ENCODE data around the gene FSHR.

The FSHR gene

DNA sequence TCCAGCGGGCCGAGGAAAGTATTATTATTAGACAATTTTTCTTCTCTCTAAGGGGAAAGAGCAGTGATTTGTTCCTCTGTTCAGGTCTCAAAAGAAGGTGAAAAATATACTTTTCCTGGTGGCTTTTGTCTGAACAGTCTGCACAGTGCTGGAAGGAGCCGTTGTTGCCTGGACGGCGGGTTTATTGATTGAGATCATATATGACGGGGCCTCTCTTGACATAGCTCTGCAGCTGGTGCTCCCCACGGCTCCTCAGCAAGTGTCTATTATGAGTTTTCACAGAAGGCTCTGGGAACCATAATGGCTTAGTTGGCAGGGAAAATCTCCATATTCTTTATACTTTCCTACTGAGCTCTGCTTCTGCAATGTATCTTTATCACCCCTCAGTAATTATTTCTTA, 42.9 kb downstream of the FSHR start:
- DNase-seq, result no peak

DNA sequence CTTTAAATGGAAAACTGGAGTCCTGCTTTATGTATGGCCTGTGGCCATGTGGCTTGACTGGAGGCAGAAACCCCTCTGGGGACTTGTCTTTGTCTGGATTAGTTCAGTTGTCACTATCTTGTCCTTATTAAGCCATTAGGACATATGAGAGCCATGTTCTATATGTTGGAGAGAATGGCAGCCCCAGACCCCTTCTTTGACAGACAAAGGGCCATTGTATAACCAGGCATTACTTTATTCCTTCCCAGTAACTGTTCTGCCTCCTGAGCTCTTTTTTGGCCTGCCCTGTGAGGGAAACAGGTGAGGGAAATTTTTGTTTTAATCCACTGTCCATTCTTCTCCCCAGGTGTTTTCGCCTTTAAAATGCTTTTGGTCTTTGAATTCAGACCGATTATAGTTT, 43.3 kb downstream of the FSHR start:
- no peak for DNase-seq

- DNase-seq, result no peak
These were observed 43.7 kb downstream of the FSHR start for GRCh38 chr2:49110571-49110970.

GRCh38 chr2:49108851-49109250, 45.5 kb downstream of the FSHR start:
- DNase-seq, result no peak

GRCh38 chr2:49108436-49108835, 45.9 kb downstream of the FSHR start:
- no peak for DNase-seq

- peak in 1 of 56 donors; percentile 2 for DNase-seq
These were observed 48.8 kb downstream of the FSHR start for GRCh38 chr2:49105506-49105905.

GRCh38 chr2:49102146-49102545, 52.2 kb downstream of the FSHR start:
- no peak for DNase-seq

DNA sequence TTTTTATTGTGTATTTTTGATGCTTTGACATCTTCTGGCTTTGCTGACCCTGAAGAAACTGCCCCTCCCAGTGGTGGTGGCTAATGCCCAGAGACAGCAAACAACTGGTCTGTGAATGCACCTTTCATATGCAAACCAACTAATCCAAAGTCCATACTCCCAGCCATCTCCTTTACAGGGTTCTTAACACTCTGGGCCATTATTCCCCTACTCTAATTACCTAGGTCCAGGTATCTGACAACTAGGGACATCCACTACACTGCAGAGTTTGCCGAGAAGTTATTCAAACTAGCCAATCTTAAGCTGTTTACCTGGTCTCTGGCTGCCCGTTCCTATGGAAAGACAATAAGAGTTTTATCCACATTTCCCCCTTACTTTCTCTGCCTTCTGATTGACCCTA, 73.6 kb downstream of the FSHR start:
- DNase-seq, result no peak

DNA sequence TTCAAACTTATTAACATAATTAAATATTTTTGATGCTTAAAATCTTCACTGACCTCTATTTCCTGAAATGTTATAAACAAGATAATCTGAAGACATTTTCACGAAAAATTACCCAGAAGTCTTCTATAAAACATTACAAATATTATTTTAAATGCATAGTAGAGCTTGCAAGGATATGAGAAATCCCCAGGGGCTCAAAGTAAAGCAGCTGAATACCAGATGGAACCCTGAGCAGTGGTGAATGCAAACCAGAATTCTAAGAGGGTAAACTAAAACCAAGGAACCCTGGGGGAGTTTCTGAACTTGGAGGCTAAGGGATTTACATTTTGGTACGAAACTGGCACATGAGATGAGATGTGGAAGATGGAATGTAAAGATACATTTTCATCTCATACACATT, 83.6 kb downstream of the FSHR start:
- no peak for DNase-seq

DNA sequence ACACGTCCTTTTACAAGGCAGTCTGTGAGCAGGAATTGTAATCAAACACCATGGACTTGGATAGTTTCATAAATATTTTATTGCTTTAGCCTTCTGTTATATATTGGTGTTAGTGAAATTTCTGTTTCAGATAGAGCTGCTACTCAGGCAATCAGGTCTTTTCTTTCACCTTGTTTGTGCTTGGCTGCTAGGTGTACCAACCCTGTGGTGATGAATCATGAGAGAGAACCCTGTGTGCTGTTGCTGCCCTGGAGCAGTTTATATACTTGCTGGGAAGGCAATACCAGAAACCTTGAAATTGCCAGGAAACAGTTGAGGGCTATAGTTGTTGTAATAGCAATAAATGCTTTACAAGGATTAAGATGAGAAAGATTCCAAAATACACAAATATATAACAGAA, 84.5 kb downstream of the FSHR start:
- no peak for DNase-seq

GRCh38 chr2:49068613-49069012, 85.7 kb downstream of the FSHR start:
- no peak for DNase-seq

- no peak for DNase-seq
These were observed 86.3 kb downstream of the FSHR start for GRCh38 chr2:49067971-49068370.

- no peak for DNase-seq
These were observed 101.2 kb downstream of the FSHR start for GRCh38 chr2:49053156-49053555.

DNA sequence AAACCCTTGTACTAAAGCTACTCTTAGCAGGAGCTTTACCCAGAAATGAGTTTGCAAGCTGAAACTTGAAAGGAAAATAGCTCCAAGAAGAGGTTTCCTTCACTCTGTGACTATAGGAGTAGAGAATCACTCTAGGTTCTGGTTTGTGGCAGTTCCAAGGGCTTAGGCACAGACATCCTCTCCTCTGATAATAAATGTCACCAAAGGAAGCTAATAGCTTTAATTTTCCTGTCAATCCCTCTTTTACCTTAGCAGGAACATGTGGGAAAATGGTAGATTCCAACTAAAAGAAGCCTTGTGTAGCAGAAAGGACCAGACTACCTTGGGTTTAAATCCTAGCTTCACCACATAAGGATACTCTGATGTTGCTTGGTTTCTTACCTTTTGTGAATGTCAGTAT, 104.0 kb downstream of the FSHR start:
- DNase-seq, result no peak

GRCh38 chr2:49049161-49049560, 105.2 kb downstream of the FSHR start:
- DNase-seq, result no peak

GRCh38 chr2:49045083-49045482, 109.2 kb downstream of the FSHR start:
- no peak for DNase-seq

DNA sequence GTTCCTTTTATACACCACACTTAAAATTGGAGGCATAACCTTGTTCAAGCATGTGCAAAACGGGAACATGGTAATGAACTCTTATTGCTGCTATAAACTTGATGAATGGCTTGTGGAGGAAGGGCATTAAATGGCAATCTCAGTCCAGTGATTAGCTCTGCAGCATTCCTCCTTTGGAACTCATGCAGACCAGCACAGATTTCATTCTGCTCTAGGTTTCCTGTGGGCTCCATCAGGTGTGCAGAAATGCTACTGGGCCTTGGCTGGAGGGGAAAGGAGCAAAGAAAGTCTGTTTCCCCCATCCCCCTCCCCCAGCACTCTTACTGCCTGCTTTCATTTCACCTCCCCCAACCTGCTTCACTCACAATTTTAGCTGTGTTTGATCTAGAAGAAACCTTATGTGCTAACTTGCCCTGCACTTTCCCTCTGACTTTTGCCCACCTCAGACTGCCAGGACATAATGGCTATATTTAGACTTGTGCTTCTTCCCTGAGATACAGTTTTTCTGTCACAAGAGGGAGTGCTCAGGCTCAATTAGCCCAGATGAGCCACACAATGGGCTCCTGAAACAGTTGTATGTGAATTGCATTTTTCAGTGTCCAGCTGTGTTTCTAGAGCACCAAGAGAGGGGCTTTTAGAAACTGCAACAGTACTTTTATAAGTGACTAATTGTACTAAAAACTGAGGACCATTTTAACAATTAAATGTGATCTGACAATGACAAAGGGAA, 109.8 kb downstream of the FSHR start:
- no peak for DNase-seq

- no peak for DNase-seq
These were observed 110.8 kb downstream of the FSHR start for GRCh38 chr2:49043405-49043982.

GRCh38 chr2:49042488-49042887, 111.8 kb downstream of the FSHR start:
- DNase-seq, result no peak

DNA sequence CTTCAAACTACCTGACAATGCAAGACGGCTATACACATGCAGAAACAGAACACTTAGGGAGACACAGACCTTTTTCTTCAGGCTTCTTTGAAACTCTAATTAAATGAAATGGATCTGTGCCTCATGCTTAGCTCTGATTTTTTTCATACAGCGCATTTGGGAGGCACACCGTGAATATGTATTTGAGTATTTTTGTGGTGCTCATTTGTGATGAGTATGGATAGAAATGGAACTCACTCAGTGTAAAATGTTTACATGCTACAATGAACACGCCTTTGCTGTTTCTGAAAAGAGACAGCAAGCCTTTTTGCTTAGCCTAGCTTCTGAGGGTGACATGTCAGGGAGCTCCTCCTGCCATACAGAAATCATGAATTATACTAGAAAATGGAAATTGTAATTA, 113.3 kb downstream of the FSHR start:
- no peak for DNase-seq

DNA sequence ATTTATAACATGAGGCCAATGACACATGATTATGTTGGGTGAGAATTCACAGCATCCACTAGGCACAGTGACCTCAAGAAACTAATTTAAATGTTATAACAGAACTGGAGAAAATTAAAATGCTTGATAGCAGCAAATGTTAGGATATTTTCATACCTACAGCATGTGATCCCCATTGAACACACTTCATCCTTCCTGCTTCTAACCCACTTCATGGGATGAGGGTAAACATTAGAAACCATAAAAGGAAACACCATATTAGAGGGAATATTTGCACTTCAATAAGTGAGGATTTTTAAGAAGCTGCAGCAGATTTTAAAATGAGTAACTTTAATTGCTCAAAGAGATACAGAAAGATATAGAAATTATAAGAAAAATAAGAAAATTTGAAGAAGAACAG, 117.1 kb downstream of the FSHR start:
- no peak for DNase-seq

DNA sequence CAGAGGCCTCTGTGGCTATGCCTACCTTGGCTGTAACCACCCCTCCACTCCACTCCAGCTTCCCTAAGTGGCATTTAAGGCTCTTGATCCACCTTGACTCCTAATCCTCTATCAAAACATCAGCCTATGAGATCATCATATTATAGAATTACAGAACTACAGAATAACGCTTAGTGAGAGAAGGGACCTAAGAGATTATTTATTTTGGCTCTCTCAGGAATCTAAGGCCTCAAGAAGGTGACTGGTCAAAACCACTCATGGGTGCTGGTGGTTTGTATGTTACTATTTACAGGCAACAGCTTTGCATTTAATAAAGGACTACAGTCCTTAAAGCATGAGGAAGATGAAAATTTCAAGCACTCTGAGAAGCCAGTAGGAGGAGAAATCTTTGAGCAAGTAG, 118.8 kb downstream of the FSHR start:
- DNase-seq, result no peak

- DNase-seq, result no peak
These were observed 120.7 kb downstream of the FSHR start for GRCh38 chr2:49033394-49034185.
